Endothelial cell (in vitro differentiated cells): ENCODE results near the gene ZFP2. TPM values are rescaled to one million over a fixed set of nuclear protein-coding genes. Genes with fewer than 3 reads are reported as not detected.
A peak's percentile ranks its signal among the peaks of the same experiment; 100 is the strongest.

Source experiments
- DNase-seq: peaks from one replicate; pipeline ENCODE4 v3.0.0; 2021; ENCODE audit warnings: low spot score
- H3K27ac Mint-ChIP-seq: one replicate; pipeline ENCODE4 v1.8.0; 2021; ENCODE audit warnings: mixed read lengths, inconsistent platforms; ENCODE audit not compliant: unreplicated experiment
- H3K27me3 Mint-ChIP-seq: one replicate; pipeline ENCODE4 v1.8.0; 2021; ENCODE audit warnings: mild to moderate bottlenecking, moderate library complexity, mixed read lengths, inconsistent platforms; ENCODE audit not compliant: unreplicated experiment
- H3K36me3 Mint-ChIP-seq: one replicate; pipeline ENCODE4 v1.8.0; 2021; ENCODE audit warnings: mild to moderate bottlenecking, low read depth, mixed read lengths, inconsistent platforms; ENCODE audit not compliant: unreplicated experiment
- H3K4me1 Mint-ChIP-seq: one replicate; pipeline ENCODE4 v1.8.0; 2021; ENCODE audit warnings: mild to moderate bottlenecking, mixed read lengths, inconsistent platforms; ENCODE audit not compliant: unreplicated experiment
- H3K4me3 Mint-ChIP-seq: one replicate; pipeline ENCODE4 v1.8.0; 2021; ENCODE audit warnings: mild to moderate bottlenecking, mixed read lengths, inconsistent platforms; ENCODE audit not compliant: unreplicated experiment
- H3K9me3 Mint-ChIP-seq: one replicate; pipeline ENCODE4 v1.8.0; 2021; ENCODE audit warnings: mixed read lengths, inconsistent platforms; ENCODE audit not compliant: unreplicated experiment
- CTCF ChIP-seq: fragments of 200-600 bp; sonication (generic); IDR thresholded peaks from one replicate; pipeline ENCODE4 v1.5.0; 2021; ENCODE audit warnings: antibody characterized with exemption; ENCODE audit not compliant: unreplicated experiment
- total RNA-seq: library from RNA; stranded (reverse); fragmentation: NEBNext Ultra II Directional; extraction: Animal tissue kit (Norgen Biotek cat#: 25700); gene quantifications from one replicate; pipeline ENCODE4 v1.2.1, GENCODE V29; 2021; ENCODE audit not compliant: unreplicated experiment

ZFP2 gene
- total RNA-seq, 1 donor from 2014 or later = 2.8 TPM

DNA sequence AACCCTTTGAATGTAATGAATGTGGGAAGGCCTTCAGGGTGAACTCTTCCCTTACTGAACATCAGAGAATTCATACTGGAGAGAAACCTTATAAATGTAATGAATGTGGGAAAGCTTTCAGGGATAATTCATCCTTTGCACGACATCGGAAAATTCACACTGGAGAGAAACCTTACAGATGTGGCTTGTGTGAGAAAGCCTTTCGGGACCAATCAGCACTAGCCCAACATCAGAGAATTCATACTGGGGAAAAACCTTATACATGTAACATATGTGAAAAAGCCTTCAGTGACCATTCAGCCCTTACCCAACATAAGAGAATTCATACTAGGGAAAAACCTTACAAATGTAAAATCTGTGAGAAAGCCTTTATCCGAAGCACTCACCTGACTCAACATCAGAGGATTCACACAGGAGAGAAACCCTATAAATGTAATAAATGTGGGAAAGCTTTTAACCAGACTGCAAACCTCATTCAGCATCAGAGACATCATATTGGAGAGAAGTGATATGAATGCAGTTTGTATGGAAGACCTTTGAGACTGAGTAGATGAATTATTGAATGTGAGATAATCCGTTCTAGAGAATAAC, 69.8 kb downstream of the ZFP2 start:
- Mint-ChIP-seq H3K4me3 (no peak overlapping the region), H3K4me1 (no peaks in the 10 kb centered on the region), H3K36me3 (peaks cover 40% of the 10 kb centered on the region), H3K27me3 (peaks cover 13% of the 10 kb centered on the region), H3K9me3 (peaks cover 51% of the 10 kb centered on the region), H3K27ac (no peak overlapping the region)
- no peak for DNase-seq
- no peak for TF ChIP-seq CTCF

DNA sequence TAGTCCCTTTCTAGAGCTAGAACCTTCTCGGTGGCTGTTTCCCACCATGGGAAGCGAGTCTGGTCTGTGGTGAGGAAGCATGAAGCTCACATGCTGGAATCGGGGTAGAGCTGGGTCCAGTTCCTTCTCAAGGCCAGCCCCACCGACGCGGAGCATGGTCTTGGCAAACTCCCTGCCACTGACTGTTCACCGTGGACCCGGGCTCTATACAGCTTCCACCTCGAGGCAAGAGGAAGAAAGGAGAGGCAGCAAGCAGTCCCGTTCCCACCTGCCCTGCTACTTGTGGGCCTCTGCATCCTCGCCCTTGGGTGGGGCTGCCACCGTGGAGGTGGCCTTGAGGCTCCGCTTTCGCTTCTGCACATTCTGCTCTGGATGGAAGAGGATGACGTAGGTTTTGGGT, 85.7 kb downstream of the ZFP2 start:
- Mint-ChIP-seq H3K36me3 (peaks cover 38% of the 10 kb centered on the region), H3K27me3 (peaks cover 14% of the 10 kb centered on the region), H3K4me1 (no peaks in the 10 kb centered on the region), H3K9me3 (peaks cover 52% of the 10 kb centered on the region), H3K4me3 (peak overlapping the region; percentile 15), H3K27ac (no peak overlapping the region)
- no peak for DNase-seq
- TF ChIP-seq CTCF = no peak

Other genes with a start within 250 kb of the ZFP2 start
- 23.2 TPM for gene ZNF354A, start 165.3 kb upstream of the ZFP2 start, total RNA-seq
- gene ZNF354B, start 36.0 kb upstream of the ZFP2 start, total RNA-seq = 23.6 TPM
- gene ZNF454, start 45.3 kb downstream of the ZFP2 start, total RNA-seq = 0.15 TPM
- gene GRM6, start 99.4 kb downstream of the ZFP2 start, total RNA-seq = not detected
- 5.9 TPM for gene ZNF879, start 127.9 kb downstream of the ZFP2 start, total RNA-seq
- gene ZNF354C, start 164.5 kb downstream of the ZFP2 start, total RNA-seq = 6.0 TPM